HL-60 (cell line): ENCODE results near the gene PRKCE.

Source experiments
- GABPA ChIP-seq: IDR thresholded peaks from 2 replicates; pipeline ENCODE4 v1.6.1; 2012; ENCODE audit warnings: low read depth
- POLR2AphosphoS5 ChIP-seq: IDR thresholded peaks from 2 replicates; pipeline ENCODE4 v1.6.1; 2012; ENCODE audit warnings: low read depth
- SPI1 ChIP-seq: IDR thresholded peaks from 2 replicates; pipeline ENCODE4 v1.6.1; 2012; ENCODE audit warnings: low read depth, mild to moderate bottlenecking, borderline replicate concordance
- TF ChIP-seq, protein P1 (sequence below): IDR thresholded peaks from one replicate; pipeline ENCODE4 v1.5.1; 2011; ENCODE audit warnings: low read length, control low read depth, inconsistent platforms; ENCODE audit not compliant: insufficient read depth

DNA sequence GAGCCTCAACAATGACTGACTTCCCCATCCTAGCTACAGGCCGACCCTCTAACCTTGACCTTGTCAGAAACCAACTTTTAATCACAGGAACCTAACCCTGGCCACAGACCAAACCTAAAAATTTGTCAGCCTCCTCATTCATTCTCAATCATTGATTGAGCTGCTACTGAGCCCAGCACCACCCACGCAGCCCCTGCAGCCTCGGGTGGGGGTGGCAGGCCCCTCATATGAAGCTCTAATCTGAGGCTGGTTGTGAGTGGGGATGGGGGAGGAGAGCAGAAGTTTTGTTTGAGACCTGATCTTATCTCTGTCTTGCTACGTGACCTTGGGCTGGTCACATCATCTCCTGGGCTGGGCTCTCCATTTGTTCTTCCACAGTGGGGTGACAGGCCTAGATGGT is 546.2 kb downstream of the PRKCE start:
- TF ChIP-seq, protein P1, sequence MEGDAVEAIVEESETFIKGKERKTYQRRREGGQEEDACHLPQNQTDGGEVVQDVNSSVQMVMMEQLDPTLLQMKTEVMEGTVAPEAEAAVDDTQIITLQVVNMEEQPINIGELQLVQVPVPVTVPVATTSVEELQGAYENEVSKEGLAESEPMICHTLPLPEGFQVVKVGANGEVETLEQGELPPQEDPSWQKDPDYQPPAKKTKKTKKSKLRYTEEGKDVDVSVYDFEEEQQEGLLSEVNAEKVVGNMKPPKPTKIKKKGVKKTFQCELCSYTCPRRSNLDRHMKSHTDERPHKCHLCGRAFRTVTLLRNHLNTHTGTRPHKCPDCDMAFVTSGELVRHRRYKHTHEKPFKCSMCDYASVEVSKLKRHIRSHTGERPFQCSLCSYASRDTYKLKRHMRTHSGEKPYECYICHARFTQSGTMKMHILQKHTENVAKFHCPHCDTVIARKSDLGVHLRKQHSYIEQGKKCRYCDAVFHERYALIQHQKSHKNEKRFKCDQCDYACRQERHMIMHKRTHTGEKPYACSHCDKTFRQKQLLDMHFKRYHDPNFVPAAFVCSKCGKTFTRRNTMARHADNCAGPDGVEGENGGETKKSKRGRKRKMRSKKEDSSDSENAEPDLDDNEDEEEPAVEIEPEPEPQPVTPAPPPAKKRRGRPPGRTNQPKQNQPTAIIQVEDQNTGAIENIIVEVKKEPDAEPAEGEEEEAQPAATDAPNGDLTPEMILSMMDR = no peak
- no peak for TF ChIP-seq SPI1
- TF ChIP-seq POLR2AphosphoS5 = no peak
- TF ChIP-seq GABPA = no peak
